Erythroblast (primary cell): ENCODE results near the gene UBE2H.

Source experiments
- GATA1 ChIP-seq: IDR thresholded peaks from 2 replicates; pipeline ENCODE4 v1.6.1; 2011; ENCODE audit warnings: low read depth, mild to moderate bottlenecking, control low read depth, low read length, moderate library complexity
- POLR2A ChIP-seq: IDR thresholded peaks from 2 replicates; pipeline ENCODE4 v1.6.1; 2011; ENCODE audit warnings: mild to moderate bottlenecking, low read length

DNA sequence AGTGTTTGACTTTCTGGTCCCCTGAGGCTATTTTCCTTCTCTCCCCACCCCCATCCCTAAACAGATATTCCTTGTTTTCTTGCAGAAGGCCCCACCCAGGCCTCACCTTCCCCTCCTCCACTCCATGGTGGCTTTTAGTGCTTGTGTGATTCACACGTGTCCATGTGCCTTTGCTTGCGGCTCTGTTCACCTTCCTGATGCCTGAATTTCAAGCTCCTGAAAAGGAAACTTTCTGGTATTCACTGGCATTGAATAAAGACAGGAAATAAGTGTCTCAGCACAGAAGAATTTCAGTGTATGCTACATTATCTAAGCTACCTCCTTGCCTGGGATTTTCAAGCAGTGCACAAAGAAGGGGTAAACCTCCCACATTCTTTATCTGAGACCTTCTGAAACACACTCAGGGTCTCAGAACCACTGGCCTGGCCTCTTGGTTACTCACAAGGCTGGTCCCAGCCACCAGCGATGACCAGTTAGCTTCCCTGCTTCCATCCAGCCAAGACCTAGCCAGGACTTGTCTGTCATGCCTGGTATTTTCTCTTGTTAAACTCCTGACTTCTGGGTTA lies 17.2 kb upstream of the UBE2H start:
- TF ChIP-seq POLR2A (no peak), GATA1 (no peak)
